IgD-negative memory B cell (primary cell): ENCODE measurements around the gene SLC38A10. TPM values are rescaled to one million over a fixed set of nuclear protein-coding genes. Genes with fewer than 3 reads are reported as not detected.

ENCODE experiments used
- H3K27ac Mint-ChIP-seq, 3 donors: one replicate each; pipeline ENCODE4 v1.8.0; 2020 to 2022; ENCODE audit warnings: mild to moderate bottlenecking in 3 of 3, mixed read lengths in 3 of 3, moderate library complexity in 1 of 3
- H3K27me3 Mint-ChIP-seq: one replicate; pipeline ENCODE4 v1.8.0; 2021; ENCODE audit warnings: mixed read lengths
- H3K36me3 Mint-ChIP-seq: one replicate; pipeline ENCODE4 v1.8.0; 2020; ENCODE audit warnings: mild to moderate bottlenecking, mixed read lengths
- H3K4me1 Mint-ChIP-seq, 3 donors: one replicate each; pipeline ENCODE4 v1.8.0; 2020 to 2022; ENCODE audit warnings: mixed read lengths in 3 of 3, mild to moderate bottlenecking in 1 of 3
- H3K4me3 Mint-ChIP-seq, 4 donors: one replicate each; pipeline ENCODE4 v1.8.0; 2020 to 2022; ENCODE audit warnings: mild to moderate bottlenecking in 4 of 4, mixed read lengths in 4 of 4, moderate library complexity in 3 of 4
- H3K9me3 Mint-ChIP-seq, 3 donors: one replicate each; pipeline ENCODE4 v1.8.0; 2020 to 2021; ENCODE audit warnings: mixed read lengths in 3 of 3, mild to moderate bottlenecking in 1 of 3
- polyA plus RNA-seq: library from polyadenylated mRNA; unstranded; fragments of 300-500 nt; fragmentation: Illumina TruSeq; gene quantifications from one replicate; pipeline ENCODE4 v1.2.3, GENCODE V29; 2021

SLC38A10 gene
- polyA plus RNA-seq, 1 donor from 2014 or later: 84.5 TPM

- Mint-ChIP-seq H3K27me3 (no peaks in the 10 kb centered on the region), H3K9me3 (no peaks in the 10 kb centered on the region), H3K4me1 (peaks cover 0 to 13% (median 5%) of the 10 kb centered on the region in 3 donors), H3K27ac (peak overlapping the region in 1 of 3 donors; percentile 76), H3K36me3 (peaks cover 4% of the 10 kb centered on the region), H3K4me3 (peak overlapping the region in 1 of 4 donors; percentile 7)
These were observed 41.6 kb downstream of the SLC38A10 start for GRCh38 chr17:81253358-81254131.

- Mint-ChIP-seq H3K9me3 (no peaks in the 10 kb centered on the region), H3K36me3 (peaks cover 7% of the 10 kb centered on the region), H3K4me3 (peak overlapping the region in 2 of 4 donors; percentile 7 to 10), H3K4me1 (peaks cover 0 to 13% (median 5%) of the 10 kb centered on the region in 3 donors), H3K27ac (no peak overlapping the region), H3K27me3 (no peaks in the 10 kb centered on the region)
These were observed 42.1 kb downstream of the SLC38A10 start for GRCh38 chr17:81252987-81253329.

GRCh38 chr17:81252326-81252986 lies 42.7 kb downstream of the SLC38A10 start:
- peaks cover 0 to 13% (median 5%) of the 10 kb centered on the region in 3 donors for H3K4me1 Mint-ChIP-seq
- H3K27me3 Mint-ChIP-seq: no peaks in the 10 kb centered on the region
- H3K36me3 Mint-ChIP-seq: peaks cover 7% of the 10 kb centered on the region
- H3K27ac Mint-ChIP-seq: no peak overlapping the region
- H3K4me3 Mint-ChIP-seq: peak overlapping the region in 2 of 4 donors; percentile 58 to 87
- H3K9me3 Mint-ChIP-seq: no peaks in the 10 kb centered on the region

- Mint-ChIP-seq H3K27me3 (no peaks in the 10 kb centered on the region), H3K27ac (peak overlapping the region in 2 of 3 donors; percentile 53 to 71), H3K9me3 (no peaks in the 10 kb centered on the region), H3K4me3 (peak overlapping the region; percentile 25 to 66 (median 58)), H3K4me1 (peaks cover 0 to 13% (median 5%) of the 10 kb centered on the region in 3 donors), H3K36me3 (peaks cover 7% of the 10 kb centered on the region)
These were observed 43.3 kb downstream of the SLC38A10 start for GRCh38 chr17:81251709-81252301.

GRCh38 chr17:81251094-81251708 lies 43.9 kb downstream of the SLC38A10 start:
- Mint-ChIP-seq H3K27me3 (no peaks in the 10 kb centered on the region), H3K9me3 (no peaks in the 10 kb centered on the region), H3K4me3 (peak overlapping the region in 3 of 4 donors; percentile 25 to 66 (median 58)), H3K27ac (peak overlapping the region in 2 of 3 donors; percentile 67 to 71), H3K4me1 (peaks cover 0 to 13% (median 5%) of the 10 kb centered on the region in 3 donors), H3K36me3 (peaks cover 7% of the 10 kb centered on the region)

GRCh38 chr17:81250286-81251093 lies 44.6 kb downstream of the SLC38A10 start:
- no peak overlapping the region for H3K4me3 Mint-ChIP-seq
- peak overlapping the region in 2 of 3 donors; percentile 67 to 71 for H3K27ac Mint-ChIP-seq
- no peaks in the 10 kb centered on the region for H3K9me3 Mint-ChIP-seq
- H3K36me3 Mint-ChIP-seq: peaks cover 7% of the 10 kb centered on the region
- H3K4me1 Mint-ChIP-seq: peaks cover 0 to 13% (median 5%) of the 10 kb centered on the region in 3 donors
- H3K27me3 Mint-ChIP-seq: no peaks in the 10 kb centered on the region

GRCh38 chr17:81249223-81250040 lies 45.7 kb downstream of the SLC38A10 start:
- H3K9me3 Mint-ChIP-seq: no peaks in the 10 kb centered on the region
- peaks cover 7 to 15% (median 14%) of the 10 kb centered on the region in 3 donors for H3K4me1 Mint-ChIP-seq
- peaks cover 7% of the 10 kb centered on the region for H3K36me3 Mint-ChIP-seq
- H3K27me3 Mint-ChIP-seq: no peaks in the 10 kb centered on the region
- no peak overlapping the region for H3K27ac Mint-ChIP-seq
- no peak overlapping the region for H3K4me3 Mint-ChIP-seq

GRCh38 chr17:81248649-81249048 lies 46.5 kb downstream of the SLC38A10 start:
- no peak overlapping the region for H3K27ac Mint-ChIP-seq
- no peak overlapping the region for H3K4me3 Mint-ChIP-seq
- H3K36me3 Mint-ChIP-seq: peaks cover 7% of the 10 kb centered on the region
- H3K9me3 Mint-ChIP-seq: no peaks in the 10 kb centered on the region
- peaks cover 8 to 15% (median 14%) of the 10 kb centered on the region in 3 donors for H3K4me1 Mint-ChIP-seq
- H3K27me3 Mint-ChIP-seq: no peaks in the 10 kb centered on the region

GRCh38 chr17:81247339-81247990 lies 47.6 kb downstream of the SLC38A10 start:
- Mint-ChIP-seq H3K36me3 (peaks cover 2% of the 10 kb centered on the region), H3K4me3 (no peak overlapping the region), H3K4me1 (peaks cover 8 to 10% (median 9%) of the 10 kb centered on the region in 3 donors), H3K9me3 (no peaks in the 10 kb centered on the region), H3K27ac (no peak overlapping the region), H3K27me3 (no peaks in the 10 kb centered on the region)

GRCh38 chr17:81246679-81247338 lies 48.3 kb downstream of the SLC38A10 start:
- Mint-ChIP-seq H3K27ac (no peak overlapping the region), H3K27me3 (no peaks in the 10 kb centered on the region), H3K4me3 (peak overlapping the region in 1 of 4 donors; percentile 39), H3K4me1 (peaks cover 9 to 10% (median 9%) of the 10 kb centered on the region in 3 donors), H3K36me3 (peaks cover 2% of the 10 kb centered on the region), H3K9me3 (no peaks in the 10 kb centered on the region)

GRCh38 chr17:81246343-81246670 lies 48.8 kb downstream of the SLC38A10 start:
- Mint-ChIP-seq H3K27ac (peak overlapping the region in 1 of 3 donors; percentile 23), H3K36me3 (peaks cover 2% of the 10 kb centered on the region), H3K9me3 (no peaks in the 10 kb centered on the region)

GRCh38 chr17:81245665-81246342 lies 49.3 kb downstream of the SLC38A10 start:
- Mint-ChIP-seq H3K27ac (peak overlapping the region in 2 of 3 donors; percentile 23 to 87), H3K36me3 (peaks cover 2% of the 10 kb centered on the region), H3K4me3 (no peak overlapping the region), H3K9me3 (no peaks in the 10 kb centered on the region), H3K4me1 (peaks cover 12 to 15% (median 12%) of the 10 kb centered on the region in 3 donors), H3K27me3 (no peaks in the 10 kb centered on the region)

More at GRCh38 chr17:81246343-81246670, 48.8 kb downstream of the SLC38A10 start:
- Mint-ChIP-seq H3K4me1 (peaks cover 11 to 13% (median 12%) of the 10 kb centered on the region in 3 donors), H3K27me3 (no peaks in the 10 kb centered on the region), H3K4me3 (no peak overlapping the region)
